HG02571 (cell line): Measurements from ENCODE around the gene SETX.

ENCODE experiments used
- ATAC-seq: cut with Tn5 transposase; IDR thresholded peaks from one replicate; pipeline ENCODE4 v1.9.1; 2021; ENCODE audit warnings: mild to moderate bottlenecking, moderate library complexity; ENCODE audit not compliant: unreplicated experiment

The SETX gene

DNA sequence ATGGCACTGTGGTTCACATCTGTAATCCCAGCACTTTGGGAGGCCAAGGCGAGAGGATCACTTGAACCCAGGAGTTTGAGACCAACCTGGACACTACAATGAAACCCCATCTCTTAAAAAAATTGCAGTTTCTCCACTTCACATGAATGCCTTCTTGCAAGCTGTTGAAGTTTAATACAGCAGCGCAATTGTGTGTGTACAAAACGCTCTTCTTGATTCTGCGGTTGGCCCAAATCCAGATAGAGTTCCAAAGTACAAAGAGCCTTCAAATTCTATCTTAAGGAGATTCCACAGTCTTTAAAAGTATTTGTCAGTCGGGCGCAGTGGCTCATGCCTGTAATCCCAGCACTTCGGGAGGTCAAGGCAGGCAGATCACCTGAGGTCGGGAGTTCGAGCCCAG lies 9.3 kb upstream of the SETX start:
- ATAC-seq: no peak

DNA sequence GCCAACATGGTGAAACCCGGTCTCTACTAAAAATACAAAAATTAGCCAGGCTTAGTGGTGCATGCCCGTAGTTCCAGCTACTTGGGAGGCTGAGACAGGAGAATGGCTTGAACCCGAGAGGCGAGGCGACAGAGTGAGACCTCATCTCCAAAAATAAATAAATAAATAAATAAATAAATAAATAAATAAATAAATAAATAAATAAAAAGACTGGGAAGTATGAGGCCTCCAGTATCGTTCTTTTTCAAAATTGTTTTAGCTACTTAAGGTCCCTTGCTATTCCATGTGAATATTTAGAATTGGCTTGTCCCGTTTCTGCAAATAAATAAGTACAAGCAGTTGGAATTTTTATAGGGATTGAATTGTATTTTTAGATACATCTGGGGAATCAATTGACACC lies 3.0 kb upstream of the SETX start:
- no peak for ATAC-seq

DNA sequence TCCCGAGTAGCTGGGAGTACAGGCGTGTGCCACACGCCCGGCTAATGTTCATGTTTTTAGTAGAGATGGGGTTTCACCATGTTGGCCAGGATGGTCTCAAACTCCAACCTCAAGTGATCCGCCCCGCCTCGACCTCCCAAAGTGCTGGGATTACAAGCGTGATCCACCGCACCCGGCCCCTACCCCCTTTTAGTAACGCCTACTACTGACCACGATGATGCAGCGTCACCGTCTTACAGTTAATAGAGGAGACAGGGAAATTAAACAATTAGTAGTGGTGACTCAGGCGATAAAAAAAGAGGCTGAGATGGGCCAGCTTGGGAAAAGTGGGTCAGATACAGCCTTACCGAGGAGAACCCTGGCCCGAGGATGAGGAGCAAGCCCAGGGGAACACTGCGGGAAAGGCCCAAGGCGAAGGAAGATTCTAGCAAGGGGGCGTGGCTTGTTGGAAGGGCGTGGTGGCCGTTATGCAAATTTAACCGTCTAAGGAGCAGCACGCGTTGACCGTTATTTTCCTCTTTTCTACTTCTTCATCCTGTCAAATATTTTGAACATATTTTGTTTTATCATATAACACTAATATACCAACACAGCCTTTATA lies 1.6 kb upstream of the SETX start:
- no peak for ATAC-seq

DNA sequence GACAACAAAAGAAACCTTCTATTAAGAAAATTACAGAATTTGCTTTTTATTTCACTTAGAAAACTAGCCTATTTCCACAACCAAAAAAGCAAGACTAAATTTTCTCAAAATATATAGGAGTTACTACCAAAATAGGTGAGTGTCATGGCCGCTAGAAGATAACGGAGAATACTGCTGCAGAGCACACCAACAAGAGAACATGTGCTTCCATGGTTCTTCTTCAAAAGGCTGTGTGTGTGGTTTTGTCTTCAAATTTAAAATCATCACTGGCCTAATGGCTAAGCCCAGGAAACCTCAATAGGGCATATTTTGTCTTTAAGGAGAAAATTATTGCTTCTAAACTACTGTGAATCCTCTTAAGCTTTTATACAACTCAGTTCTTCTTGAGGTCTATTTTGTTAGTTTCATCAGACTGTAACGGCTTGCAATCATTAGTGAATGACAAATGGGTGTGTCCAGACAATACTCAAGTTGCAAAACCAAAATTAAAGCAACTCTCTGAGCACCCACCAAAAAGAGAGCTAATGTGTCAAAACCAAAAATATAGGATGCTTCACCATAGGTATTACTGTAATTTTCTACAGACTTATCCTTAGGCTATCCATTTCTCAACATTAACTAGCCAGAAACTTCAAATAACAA lies 3.3 kb downstream of the SETX start:
- ATAC-seq: no peak

DNA sequence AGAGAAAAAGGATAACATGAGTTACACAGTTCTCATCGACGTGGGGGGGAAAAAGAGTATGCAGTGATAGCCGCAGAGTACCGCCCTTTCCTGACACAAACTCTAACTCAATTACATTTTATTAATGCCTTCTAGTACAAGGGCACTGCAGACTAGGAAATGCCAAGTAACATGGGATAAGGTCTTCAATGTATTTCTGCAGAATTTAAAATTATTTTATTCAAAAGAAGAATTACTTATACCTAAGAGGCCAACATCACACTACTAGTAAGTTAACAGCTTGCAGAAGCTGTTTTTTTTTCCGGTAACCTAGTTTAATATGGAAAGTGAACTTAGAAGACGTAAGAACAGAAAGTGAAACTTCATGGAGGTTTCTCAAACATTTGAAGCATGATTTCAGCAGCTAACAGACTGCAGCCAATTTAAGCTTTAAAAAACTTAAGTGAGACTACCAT lies 3.9 kb downstream of the SETX start:
- ATAC-seq: no peak

DNA sequence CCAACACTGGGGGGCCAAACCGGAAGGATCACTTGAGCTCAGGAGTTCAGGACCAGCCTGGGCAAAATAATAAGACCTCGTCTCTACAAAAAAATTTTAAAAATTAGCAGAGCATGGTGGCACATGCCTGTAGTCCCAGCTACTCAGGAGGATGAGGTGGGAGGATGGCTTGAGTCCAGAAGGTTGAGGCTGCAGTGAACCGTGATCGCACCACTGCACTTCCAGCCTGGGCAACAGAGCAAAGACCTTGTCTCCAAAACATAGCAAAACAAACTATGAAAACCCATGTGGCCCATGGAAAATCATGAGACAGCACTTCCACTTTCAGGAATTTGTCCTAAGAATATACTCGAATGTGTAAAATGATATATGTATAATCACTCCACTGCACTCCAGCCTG lies 6.1 kb downstream of the SETX start:
- no peak for ATAC-seq

DNA sequence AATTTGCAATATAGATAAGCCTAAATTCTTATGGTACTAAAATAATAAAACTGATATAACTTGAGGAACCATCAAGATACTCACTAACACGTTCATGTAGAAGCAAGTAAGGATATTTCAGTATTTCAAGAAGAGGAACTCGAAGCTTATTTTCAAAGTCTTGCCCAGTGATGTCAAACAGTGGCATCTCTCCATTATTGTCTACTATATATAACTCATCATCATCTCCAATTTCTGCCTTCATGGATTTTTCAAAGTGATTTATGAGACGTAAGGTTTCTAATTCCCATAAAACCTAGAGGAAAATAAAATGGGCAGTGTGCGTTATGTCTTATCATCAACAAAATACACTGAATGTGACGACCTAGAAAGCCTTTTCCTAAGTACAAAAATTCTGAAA lies 8.6 kb downstream of the SETX start:
- no peak for ATAC-seq

DNA sequence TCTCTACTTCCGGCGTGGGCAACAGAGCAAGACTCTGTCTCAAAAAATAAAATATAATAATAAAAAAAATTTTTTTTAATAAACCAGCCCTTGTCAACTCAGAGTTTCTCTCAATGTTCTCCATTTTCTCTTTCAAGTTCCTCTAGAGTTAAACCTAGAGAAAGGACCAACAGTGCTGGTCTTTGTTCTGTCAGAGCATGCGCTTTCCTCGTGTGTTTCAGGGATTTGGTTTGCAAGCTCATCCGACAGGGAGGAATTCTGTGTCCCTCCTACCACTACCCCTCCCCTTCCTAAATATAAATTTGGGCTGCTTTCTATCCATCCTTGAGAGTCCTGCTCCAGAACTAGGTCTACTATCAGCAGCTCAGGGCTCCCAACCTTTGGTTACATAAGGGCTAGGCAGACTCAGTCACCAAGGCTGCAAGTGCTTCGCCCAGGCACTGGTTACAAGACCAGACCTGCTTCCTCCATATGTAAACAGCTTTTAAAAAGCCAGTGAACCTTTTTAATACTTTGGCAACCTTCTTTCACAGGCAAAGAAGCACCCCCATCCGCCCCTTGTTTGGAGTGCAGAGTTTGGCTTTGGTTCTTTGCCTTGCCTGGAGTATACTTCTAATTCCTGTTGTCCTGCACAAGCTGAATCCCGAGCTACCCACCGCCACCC lies 13.5 kb downstream of the SETX start:
- no peak for ATAC-seq

DNA sequence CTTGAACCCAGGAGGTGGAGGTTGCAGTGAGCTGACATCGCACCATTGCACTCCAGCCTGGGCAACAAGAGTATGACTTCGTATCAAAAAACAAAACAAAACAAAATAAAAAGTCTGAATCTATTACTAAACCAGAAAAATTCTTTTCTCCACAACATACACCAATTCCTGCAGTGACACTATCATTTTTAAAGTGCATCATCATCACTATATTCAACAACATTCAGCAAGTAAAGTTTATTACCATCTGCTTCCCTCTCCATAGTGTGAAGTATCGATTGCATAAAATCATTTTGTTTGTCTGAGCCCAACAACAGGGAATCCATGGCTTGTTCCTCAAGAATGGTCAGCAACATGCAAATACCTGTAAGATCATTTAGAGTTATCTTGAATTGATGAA lies 20.4 kb downstream of the SETX start:
- ATAC-seq: no peak

DNA sequence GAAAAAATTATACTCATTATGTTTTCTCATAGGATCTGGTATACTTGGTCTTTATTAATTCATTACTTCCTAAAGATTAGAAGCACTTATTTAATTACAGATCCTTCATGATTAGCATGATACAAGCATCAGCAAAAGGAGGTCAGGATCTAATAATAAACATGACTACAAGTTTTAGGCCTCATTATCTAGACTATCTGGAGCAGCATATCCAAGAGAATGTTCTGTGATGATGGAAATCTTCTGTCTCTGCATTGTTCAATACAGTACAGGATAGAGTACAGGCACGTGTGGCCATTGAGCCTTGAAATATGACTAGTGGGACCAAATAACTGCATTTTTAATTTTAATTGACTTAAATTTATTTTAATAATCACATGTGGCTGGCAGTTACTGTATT lies 21.2 kb downstream of the SETX start:
- ATAC-seq: no peak

DNA sequence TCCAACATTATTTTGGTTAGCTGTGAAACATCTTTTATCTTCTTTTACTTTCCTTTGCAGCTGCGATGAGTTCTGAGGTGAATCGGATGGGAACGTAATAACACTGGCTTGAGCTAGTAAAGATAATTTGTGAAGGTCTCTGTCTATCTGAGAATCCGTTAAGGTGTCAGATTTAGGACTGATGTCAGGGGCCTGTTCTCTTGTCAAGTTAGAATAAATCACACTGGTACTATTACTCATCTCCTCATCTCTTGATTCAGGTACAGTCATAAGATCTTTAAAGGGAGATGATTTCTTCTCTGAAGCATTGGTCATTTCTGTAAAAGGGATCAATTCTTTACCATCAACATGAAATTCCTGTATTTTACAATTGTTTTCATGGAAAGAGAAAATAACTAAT lies 26.2 kb downstream of the SETX start:
- no peak for ATAC-seq

DNA sequence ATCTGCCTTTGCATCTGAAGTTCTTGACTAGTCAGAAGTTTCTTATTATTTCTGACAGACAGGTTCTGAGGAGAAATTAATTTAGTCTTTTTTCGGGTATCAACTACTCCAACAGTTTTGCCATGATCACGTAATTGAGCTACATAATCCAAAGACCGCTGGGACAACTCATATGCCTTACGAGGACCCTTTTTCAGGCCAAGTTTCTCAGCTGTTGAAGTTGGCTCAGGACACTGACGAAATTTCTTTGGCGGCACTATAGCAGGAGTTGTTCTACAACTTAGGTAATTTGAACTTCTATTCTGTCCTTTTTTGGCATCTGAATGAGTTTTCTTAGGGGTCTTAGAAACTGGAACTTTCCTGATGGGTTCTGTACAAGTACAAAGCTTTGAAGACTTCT lies 27.2 kb downstream of the SETX start:
- ATAC-seq: no peak

DNA sequence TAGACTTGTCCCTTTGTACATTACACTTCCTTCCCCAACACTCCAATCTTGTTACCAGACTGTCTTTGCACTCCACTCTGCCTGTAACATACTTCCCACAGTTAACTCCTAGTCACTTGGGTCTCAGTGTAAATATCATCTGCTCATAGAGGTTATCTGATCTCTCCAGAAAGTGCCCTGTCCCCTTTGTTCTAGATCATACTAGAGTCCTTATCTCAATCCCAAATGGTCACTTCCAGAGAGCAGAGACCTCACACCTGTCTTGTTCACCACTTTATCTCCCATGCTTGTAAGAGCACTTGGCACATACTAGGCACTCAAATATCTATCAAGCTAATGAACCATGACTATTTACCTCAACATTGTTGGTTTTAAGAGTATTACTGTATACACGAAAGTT lies 30.4 kb downstream of the SETX start:
- no peak for ATAC-seq

DNA sequence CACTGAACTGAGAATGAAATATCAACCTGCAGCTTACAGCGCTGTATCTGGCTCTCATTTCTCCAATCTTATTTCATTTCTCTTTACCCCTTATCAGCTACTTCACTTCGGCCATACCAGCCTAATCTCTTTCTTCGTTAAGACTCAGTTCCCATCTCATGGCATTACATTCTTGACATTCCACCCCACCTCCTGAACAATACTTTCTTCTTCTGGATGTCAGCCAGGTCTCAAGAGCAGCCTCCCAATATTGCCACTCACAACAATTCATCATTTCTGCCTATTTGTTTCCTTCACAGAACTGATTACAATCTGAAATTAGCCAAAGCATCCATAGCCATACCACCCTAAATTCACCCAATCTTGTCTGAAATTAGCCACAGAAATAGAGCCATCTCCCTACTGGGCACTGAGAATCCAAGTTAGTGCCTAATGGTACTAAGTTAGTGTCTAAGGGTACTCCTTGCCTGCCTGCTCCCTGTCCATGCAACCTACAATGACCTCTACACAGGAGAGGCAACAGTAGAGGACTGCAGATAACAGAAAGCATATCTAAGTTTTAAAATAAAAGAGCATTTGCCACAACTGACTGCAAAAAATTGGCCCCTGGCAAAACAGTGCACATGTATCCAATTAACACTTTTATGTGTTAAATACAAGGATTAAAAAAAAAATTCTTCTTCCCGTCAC lies 35.2 kb downstream of the SETX start:
- ATAC-seq: no peak

DNA sequence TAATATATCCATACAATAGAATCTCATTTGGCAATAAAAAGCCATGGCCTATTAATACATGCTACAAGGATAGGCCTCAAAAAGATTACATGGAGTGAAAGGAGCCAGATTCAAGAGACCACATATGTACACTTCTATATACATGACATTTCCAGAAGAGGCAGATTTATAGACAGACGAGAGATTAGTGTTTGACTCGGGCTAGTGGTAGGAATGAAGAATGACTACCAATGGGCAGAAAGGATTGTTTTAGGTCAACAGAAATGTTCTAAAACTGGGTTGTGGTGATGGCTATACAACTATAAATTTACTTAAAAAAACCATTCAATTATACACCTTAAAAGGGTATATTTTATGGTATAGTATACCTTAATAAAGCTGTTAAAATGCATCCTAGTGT lies 41.9 kb downstream of the SETX start:
- ATAC-seq: no peak

DNA sequence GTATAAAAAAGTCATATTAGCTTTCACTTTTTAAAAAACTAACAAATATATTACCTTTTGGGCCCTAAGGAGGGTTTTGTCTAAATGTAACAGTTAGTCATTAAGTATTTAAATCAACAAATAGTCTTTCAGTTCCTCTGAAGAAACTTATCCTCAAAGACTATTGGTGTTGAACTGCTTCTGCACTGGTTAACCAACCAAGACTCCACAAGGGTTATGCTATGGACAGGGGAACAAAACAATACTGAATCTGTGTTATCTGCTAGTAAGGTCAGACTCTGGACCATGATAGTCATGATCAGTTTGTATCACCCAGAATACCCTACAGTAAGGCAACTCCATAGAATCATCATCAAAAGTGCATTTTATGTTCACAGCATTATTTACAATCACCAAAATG lies 42.4 kb downstream of the SETX start:
- no peak for ATAC-seq

DNA sequence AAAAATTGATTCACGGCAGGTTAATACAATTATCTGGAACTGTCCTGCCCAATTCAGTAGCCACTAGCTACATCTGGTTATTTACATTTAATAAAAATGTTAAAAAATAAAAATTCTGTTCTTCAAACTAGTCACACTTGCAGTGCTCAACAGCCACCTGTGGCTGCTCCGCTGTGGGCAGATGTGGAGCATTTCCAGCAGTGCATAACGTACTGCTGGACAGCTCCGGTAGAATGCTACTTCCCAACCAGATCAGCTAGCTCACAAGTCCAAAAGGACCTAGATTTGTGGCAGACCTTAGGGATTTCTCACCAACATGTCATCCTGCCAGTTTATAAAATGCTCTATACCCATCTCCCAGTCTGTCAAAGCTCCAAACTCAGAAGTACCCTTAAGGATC lies 42.8 kb downstream of the SETX start:
- no peak for ATAC-seq

DNA sequence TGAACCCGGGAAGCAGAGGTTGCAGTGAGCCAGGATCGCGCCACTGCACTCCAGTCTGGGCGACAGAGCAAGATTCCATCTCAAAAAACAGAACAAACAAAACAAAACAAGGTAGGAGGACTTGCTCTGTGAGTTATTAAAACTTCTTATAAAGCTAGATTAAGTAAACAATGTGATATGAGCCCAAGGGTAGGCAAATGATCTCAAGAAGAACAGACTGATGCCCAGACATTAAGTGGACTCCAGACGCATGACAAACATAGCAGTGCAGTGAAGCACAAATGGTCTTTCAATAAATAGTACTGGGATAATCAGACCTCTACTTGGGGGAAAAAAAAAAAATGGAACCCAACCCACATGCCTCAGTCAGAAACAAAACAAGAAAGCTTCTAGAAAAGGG lies 45.7 kb downstream of the SETX start:
- ATAC-seq: no peak

DNA sequence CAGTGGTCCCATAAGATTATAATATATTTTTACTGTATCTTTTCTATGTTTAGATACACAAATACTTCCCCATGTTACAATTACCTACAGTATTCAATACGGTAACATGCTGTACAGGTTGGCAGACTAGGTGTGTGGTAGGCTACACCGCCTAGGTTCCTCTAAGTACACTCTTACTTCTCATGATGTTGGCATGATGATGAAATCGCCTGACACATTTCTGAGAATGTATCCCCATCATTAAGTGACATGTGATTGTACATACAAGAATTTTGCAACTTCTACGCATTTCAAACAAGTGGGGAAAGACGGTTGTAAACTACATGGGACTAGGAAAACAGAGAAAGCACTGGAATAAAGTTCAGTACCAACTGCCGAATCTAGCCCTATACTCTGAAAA lies 53.3 kb downstream of the SETX start:
- no peak for ATAC-seq

DNA sequence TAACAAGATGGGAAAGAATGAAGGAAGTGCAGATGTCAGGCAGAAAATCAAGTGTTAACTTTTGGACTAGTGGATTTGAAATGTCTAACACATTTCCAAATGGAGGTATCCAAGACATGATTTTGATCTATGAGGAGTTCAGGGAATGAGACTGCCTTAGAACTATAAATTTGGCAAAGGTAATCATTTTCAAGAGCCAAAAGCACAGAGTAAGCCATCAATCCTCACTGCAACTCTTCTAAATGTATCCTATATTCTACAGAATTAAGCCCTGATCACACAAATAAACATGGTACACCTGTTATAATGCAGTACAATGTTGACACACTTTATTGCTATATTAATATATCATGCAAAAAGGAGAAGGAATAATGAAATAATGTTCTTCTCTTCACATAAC lies 55.6 kb downstream of the SETX start:
- no peak for ATAC-seq

DNA sequence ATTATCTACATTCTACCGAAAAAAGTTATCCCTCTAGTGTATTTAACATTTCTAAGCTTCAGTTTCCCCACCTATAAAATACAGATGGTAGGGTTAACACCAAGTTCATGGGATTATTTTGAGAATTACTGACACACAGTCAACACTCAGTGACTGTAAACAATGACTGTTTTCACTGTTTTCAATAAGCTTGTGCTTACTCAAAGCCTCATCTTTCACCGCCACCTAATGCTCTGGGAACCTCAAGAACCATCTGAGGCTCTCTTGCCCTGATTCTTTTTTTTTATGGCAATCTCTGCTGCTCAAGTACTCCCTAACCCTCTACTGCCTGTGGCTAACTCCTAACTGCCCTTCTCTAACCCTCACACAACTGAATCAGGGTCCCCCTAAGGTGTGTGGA lies 59.6 kb downstream of the SETX start:
- no peak for ATAC-seq

DNA sequence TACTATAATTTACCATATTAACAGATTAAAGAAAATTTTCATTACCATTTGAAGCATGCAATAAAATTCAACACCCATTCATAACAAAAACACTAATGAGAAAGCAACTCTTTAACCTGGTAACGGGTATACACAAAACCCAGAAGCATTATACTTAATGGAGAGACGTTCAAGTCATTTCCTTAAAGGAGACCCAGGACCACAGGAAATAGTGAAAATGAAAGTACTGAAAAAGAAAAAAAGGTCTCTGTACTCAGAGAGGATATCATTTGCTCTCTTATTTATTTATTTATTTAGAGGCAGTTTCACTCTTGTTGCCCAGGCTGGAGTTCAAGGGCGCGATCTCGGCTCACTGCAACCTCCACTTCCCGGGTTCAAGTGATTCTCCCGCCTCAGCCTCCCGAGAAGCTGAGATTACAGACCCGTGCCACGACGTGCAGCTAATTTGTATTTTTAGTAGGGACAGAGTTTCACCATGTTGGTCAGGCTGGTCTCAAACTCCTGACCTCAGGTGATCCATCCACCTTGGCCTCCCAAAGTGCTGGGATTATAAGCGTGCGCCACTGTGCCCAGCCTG lies 61.6 kb downstream of the SETX start:
- no peak for ATAC-seq
